Activated gamma-delta T cell treated with anti-CD3 and anti-CD28 coated beads, Interleukin-2, amount 50 U/mL, for 16 hours (primary cell): ENCODE data around the gene OR56B1.
"Not testable (repeated sequence)": the region's sequence is repeated elsewhere in the genome, so short reads cannot be mapped to it uniquely, and the experiment has no call there.

Experiments
- DNase-seq: peaks from one replicate; pipeline ENCODE4 v3.0.0-alpha.2; 2020; ENCODE audit warnings: low read depth

Gene OR56B1, protein sequence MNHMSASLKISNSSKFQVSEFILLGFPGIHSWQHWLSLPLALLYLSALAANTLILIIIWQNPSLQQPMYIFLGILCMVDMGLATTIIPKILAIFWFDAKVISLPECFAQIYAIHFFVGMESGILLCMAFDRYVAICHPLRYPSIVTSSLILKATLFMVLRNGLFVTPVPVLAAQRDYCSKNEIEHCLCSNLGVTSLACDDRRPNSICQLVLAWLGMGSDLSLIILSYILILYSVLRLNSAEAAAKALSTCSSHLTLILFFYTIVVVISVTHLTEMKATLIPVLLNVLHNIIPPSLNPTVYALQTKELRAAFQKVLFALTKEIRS

DNA sequence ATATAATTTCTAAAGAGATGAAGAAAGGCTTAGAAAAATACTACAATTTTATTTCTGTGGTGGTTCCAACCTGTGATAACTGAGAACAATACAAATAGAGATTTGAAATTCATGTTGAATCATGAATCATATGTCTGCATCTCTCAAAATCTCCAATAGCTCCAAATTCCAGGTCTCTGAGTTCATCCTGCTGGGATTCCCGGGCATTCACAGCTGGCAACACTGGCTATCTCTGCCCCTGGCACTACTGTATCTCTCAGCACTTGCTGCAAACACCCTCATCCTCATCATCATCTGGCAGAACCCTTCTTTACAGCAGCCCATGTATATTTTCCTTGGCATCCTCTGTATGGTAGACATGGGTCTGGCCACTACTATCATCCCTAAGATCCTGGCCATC lies at the start of gene OR56B1:
Gene OR56B1 (plus strand): TSS at position 53 of the 400 bp plus-strand sequence. CDS start 69 bp downstream, at position 122.
- DNase-seq: no peak

GRCh38 chr11:5688482-5688881 lies 47.8 kb upstream of the OR56B1 start:
- no peak for DNase-seq

DNA sequence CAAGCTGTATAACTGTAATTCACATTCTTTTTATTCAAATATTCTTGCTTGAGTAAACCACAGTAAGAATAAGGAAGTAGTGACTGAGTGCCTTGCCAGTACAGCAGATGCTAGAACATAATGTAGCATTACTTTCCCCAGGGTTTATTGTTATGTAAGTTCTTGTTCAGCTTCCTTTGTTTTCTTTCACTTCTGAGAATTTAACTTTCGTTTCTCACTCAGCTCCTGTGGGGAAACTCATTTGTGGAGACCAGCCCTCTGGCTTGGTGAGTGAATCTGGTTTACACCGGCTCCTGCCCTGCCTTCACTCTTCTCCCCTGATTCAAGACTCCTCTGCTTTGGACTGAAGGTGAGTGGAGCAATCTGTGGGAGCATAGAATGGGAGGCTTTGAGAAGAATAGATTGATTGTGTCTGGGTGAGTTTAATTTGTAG lies 46.7 kb upstream of the OR56B1 start, which contains the start of gene TRIM22:
Gene TRIM22 (plus strand): TSS at position 240 of the 433 bp plus-strand sequence. CDS start 6,443 bp downstream, outside the sequence.
- DNase-seq: peak; percentile 28

DNA sequence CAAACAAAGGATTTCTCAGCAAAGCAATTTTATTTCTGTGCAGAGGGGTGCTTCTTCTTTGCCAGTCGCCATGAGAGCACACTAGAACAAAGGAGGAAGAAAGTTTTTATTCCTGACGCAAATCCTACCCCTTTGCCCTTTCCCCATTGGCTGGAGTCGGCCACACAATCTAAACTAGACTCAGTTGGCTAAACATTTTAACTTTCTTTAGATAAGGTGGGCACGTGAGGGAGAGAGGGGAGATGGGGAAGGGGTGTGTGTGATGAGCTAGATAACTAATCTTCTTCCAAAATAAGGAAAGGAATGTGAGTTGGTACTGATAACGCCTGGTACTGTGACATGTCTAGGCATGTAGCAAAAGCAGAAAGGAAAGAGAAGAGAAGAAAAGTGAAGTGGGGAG lies 46.0 kb upstream of the OR56B1 start:
- no peak for DNase-seq

DNA sequence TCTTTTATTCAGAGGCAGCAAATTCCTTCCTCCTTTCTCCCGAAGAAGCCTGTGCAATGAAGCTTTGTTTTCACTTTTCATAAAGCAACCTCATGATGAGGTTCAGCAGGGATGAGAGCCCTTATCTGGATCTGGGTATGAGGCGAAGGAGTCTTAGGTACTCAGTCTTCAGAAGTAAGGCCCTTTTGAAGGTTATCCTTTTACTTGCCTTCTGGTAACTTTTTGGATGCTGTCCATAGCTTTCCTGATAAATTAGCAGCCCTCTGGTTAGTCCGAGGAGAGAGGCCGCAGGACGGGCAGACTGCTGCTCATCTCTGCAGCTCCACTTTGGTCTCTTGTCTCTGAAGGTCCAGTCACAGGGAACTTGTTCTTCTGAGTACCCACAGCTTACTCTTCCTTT lies 45.5 kb upstream of the OR56B1 start:
- no peak for DNase-seq

DNA sequence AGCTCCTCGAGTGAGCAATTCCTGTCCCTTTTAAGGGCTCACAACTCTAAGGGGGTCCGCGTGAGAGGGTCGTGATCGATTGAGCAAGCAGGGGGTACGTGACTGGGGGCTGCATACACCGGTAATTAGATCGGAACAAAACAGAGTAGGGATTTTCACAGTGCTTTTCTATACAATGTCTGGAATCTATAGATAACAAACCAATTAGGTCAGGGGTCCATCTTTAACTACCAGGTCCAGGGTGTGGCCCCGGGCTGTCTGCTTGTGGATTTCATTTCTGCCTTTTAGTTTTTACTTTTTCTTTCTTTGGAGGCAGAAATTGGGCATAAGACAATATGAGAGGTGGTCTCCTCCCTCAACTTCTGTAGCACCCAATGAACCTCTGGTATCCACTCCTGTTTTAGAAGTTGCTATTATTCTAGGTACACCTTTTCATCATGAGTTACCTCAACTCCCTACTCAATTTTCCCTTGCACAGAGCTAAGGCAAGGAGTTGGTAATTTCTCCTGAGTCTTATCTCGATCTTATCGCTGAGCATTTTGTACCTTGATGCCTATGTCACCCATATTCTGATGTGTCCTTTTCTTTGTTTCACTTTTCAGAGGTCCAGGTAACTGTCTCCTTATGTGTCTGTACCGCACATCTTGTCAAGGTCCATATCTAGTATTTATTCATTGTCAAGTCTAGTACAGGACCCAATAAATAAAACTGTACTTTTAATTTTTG lies 44.8 kb upstream of the OR56B1 start:
- not testable (repeated sequence) for DNase-seq

DNA sequence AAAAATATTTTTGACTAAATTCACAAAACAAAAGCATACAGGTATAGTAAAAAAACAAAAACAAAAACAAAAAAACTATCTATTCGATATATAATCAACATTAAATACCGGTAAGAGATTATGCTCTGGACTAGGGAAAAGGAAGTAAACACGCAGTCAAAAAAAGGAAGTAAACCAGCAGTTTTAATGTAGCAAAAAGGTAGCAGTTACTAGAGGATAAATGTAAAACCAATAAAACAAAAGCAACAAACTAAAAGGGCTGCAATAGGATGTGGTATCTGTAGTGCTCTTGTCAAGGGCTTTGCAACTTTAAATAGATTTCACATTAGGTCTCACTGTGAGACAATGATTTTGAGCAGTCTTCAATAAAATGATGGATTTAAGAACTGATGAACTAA lies 44.3 kb upstream of the OR56B1 start:
- DNase-seq: no peak

- no peak for DNase-seq
Observed at GRCh38 chr11:5694642-5695041, 41.6 kb upstream of the OR56B1 start.

DNA sequence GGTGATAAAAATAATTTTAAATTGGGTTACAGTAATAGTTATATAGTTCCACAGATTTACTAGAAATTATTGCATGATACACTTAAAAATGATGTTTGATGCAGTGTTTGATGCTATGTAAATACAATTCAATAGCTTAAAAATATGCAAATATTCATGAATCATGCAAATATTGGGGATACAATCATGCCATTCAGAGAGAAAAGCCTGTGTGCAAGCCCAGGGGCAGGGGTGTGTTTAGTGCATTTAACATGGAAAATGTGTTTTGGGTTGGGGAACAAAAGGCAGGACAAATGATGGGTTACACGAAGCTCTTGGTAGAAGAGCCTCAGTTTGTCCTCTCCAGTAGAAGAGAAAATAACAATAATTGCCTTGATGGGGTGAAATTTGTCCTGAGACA lies 40.7 kb upstream of the OR56B1 start:
- DNase-seq: no peak

DNA sequence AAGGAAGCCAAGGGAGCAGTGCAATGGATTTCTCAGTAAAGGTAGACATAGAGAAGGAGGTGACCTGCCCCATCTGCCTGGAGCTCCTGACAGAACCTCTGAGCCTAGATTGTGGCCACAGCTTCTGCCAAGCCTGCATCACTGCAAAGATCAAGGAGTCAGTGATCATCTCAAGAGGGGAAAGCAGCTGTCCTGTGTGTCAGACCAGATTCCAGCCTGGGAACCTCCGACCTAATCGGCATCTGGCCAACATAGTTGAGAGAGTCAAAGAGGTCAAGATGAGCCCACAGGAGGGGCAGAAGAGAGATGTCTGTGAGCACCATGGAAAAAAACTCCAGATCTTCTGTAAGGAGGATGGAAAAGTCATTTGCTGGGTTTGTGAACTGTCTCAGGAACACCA lies 40.0 kb upstream of the OR56B1 start:
- no peak for DNase-seq

GRCh38 chr11:5698281-5698680 lies 38.0 kb upstream of the OR56B1 start:
- DNase-seq: no peak

GRCh38 chr11:5700421-5701054 lies 35.7 kb upstream of the OR56B1 start:
- DNase-seq: no peak

DNA sequence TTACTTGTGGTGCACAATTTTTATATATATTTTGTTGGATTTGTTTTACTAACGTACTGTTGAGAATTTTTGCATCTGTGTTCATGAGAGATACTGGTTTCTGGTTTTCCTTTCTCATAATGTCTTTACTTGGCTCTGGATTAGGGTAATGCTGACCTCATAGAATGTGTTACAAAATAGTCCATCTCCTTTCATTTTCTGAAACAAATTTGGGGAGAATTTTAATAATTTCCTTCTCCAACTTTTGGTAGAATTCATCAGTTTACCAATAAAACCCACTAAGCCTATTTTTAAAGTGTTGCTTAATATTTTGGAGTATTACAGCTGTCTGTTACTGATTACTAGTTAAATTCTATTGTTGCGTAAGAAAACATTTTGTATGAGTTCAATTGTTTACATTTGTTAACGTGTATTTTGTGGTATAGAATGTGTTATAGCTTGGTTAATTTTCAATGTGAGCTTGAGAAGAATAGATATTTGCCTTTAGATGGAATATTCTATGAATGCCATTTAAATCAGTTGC lies 35.1 kb upstream of the OR56B1 start:
- DNase-seq: no peak

DNA sequence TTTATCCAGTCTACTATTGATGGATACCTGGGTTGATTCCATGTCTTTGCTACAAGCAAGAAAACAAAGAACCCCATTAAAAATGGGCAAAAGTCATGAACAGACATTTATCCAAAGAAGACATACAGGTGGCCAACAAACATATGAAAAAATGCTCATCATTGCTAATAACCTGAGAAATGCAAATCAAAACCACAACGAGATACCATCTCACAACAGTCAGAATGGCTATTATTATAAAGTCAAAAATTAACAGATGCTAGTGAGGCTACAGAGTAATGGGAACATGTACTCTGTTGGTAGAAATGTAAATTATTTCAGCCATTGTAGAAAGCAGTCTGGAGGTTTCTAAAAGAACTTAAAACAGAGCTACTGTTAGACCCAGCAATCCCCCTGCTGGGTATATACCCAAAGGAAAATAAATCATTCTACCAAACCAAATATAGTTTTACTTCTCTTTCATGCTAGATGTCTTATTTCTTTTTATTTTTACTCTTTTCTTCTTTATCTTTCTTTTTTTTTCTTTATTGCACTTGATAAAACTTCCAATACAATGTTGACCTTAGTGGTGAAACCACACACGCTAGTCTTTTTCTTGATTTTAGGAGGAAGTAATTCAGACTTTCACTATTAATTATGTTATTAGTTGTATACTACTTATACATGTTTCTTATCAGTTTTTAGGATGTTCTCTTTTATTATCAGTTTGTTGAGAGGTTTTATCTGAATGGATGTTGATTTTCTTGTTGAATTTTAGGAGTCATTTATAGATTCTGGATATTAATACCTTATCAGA lies 32.3 kb upstream of the OR56B1 start:
- DNase-seq: no peak

DNA sequence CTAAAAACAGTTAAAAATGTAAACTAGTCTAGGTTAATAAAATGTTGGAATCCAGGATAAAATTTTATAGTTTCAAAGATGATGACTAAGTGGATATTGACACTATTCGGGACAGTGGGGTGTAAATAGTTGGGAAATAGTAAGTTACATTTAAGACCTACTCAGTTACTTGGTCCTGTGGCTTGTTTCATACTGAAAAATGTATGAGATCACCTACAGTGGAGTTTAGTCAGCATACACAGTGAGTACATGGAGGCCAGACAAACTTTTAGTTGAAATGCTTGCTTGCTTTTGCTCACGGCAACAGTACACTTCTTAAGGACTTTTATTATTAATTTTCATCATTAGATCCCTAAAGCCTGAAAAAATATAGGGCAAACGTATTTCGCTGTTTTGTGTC lies 30.6 kb upstream of the OR56B1 start:
- DNase-seq: no peak

DNA sequence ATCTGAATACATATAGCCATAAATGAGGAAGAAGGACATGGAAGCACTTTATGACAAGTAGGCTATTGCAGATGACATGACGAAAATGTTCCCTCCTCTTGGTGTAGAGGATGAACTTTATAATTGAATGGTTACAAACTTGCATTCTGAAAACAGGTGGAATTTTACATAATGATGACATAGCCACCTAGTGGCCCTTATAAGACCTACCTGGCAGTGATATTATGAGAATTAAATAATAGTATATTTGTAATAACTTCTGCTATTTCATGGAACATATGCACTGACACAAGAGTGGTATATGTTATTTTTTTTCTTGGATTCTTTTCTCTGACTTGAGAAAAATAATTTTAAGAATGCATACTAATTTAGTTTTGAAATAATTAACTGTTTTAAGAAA lies 23.7 kb upstream of the OR56B1 start:
- DNase-seq: no peak

DNA sequence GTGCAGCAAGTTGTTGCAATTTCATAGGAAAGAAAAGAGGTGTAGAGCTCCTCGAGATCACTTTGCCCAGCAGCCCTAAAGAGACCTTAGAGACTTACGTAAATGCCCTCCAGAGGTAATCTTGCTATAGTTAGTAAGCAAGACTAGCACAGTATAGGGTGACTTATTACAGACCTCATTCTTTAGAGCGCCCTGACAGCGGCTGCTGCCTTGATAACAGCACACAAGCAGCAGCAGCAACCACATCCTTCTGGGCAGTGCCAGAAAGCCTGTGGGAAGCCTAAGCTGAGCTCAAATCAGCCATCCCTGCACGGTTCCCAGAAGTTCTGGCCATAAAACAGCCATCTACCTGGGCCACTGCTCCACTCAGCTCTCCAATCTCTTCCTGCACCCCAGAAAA lies 22.6 kb upstream of the OR56B1 start:
- DNase-seq: no peak

DNA sequence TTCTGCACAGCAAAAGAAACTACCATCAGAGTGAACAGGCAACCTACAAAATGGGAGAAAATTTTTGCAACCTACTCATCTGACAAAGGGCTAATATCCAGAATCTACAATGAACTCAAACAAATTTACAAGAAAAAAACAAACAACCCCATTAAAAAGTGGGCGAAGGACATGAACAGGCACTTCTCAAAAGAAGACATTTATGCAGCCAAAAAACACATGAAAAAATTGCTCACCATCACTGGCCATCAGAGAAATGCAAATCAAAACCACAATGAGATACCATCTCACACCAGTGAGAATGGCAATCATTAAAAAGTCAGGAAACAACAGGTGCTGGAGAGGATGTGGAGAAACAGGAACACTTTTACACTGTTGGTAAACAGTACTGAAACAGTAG lies 19.7 kb upstream of the OR56B1 start:
- DNase-seq: not testable (repeated sequence)

GRCh38 chr11:5719703-5720495 lies 16.3 kb upstream of the OR56B1 start:
- DNase-seq: no peak

GRCh38 chr11:5722622-5723021 lies 13.6 kb upstream of the OR56B1 start:
- no peak for DNase-seq

DNA sequence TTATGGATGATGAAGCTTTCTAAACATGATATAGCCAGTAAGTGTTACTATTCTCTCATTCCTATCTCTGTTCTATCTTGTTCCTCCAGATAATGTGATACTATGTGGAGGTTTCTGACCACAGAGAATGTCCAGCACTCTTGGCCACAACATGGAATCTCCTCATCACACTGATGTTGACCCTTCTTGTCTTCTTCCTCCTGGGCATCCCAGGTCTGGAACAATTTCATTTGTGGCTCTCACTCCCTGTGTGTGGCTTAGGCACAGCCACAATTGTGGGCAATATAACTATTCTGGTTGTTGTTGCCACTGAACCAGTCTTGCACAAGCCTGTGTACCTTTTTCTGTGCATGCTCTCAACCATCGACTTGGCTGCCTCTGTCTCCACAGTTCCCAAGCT lies 9.9 kb upstream of the OR56B1 start:
- no peak for DNase-seq
